Limb (tissue), 2 donors: Measurements from ENCODE around the gene TCHH.
A peak's percentile ranks its signal among the peaks of the same experiment; 100 is the strongest.
"Not testable (repeated sequence)": the region's sequence is repeated elsewhere in the genome, so short reads cannot be mapped to it uniquely, and the experiment has no call there.

Experiments used
- DNase-seq, 2 donors: peaks; one replicate each; pipeline ENCODE4 v3.0.0-alpha.2; 2016; ENCODE audit errors: extremely low spot score in 2 of 2

Gene TCHH, protein sequence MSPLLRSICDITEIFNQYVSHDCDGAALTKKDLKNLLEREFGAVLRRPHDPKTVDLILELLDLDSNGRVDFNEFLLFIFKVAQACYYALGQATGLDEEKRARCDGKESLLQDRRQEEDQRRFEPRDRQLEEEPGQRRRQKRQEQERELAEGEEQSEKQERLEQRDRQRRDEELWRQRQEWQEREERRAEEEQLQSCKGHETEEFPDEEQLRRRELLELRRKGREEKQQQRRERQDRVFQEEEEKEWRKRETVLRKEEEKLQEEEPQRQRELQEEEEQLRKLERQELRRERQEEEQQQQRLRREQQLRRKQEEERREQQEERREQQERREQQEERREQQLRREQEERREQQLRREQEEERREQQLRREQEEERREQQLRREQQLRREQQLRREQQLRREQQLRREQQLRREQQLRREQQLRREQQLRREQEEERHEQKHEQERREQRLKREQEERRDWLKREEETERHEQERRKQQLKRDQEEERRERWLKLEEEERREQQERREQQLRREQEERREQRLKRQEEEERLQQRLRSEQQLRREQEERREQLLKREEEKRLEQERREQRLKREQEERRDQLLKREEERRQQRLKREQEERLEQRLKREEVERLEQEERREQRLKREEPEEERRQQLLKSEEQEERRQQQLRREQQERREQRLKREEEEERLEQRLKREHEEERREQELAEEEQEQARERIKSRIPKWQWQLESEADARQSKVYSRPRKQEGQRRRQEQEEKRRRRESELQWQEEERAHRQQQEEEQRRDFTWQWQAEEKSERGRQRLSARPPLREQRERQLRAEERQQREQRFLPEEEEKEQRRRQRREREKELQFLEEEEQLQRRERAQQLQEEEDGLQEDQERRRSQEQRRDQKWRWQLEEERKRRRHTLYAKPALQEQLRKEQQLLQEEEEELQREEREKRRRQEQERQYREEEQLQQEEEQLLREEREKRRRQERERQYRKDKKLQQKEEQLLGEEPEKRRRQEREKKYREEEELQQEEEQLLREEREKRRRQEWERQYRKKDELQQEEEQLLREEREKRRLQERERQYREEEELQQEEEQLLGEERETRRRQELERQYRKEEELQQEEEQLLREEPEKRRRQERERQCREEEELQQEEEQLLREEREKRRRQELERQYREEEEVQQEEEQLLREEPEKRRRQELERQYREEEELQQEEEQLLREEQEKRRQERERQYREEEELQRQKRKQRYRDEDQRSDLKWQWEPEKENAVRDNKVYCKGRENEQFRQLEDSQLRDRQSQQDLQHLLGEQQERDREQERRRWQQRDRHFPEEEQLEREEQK (N-terminal part only)

DNA sequence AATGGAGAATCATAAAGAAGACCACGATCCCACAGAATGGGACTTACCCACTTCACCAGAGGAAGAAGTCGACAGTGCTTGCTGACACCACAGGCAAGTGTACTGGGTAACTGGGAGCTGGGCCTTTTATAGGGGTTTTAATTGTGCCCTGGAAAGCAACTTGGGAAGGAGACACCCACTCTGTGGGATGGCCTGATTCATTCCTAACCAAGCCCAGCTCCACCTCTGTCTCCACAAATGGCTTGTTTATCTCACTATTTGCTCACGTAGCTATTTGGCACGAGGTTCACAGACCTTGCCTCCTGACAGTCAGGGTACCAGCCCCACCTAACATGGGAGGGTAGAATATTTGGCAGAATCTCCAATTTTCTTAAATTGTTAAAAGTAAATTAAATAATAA lies at the start of gene TCHH:
TCHH (minus strand) TSS at position 101 of the 400 bp plus-strand sequence. CDS start 1,364 bp downstream, outside the sequence.
- DNase-seq = no peak

DNA sequence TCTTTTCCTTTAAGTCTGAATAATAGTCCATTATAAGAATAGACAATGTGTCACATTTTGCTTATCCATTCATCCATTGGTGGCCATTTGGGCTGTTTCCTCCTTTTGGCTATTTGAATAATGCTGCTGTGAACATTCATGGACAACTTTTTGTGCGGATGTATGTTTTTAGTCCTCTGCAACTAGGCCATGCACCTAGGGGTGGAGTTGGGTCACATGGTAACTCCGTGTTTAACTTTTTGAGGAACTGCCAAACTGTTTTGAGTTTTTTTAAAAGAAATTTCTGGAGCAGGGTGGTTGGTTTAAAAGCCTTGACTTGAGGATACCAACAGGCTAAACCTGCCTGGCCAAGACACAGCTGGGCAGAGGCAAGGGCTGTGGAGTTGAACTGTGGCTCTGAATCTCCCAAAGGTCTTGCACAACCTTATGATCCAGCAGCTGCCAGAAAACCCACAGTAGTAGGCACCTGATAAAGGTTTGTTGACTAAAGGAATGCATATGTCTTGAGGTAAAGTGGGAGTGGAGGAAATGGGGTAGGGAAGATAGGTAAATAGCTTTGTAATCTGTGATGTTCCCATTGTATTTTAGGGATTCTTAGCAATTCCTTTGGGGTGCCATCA lies 49.4 kb upstream of the TCHH start:
- DNase-seq = no peak

GRCh38 chr1:152162792-152163463 lies 47.7 kb upstream of the TCHH start:
- no peak for DNase-seq

GRCh38 chr1:152160576-152160975 lies 45.3 kb upstream of the TCHH start:
- no peak for DNase-seq

DNA sequence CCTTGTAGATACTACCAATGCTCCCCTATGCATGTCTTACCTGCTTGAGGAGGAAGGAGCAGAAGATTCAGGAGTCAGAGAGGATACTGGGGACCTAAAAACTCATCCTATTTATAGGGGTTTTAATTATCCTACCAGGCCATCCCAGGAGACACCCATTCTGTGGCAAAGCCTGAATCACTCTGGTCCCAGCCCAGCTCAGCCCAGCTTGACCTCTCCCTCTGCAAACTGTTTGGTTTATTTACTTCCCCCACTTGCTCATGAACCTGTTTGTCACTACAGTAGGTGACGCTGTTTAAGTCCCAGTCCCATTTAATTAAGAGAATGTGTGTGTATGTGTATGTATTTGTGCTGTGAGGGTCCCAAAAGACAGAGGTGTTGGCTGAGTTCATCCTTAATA lies 43.9 kb upstream of the TCHH start, which contains the start of gene RPTN:
RPTN (minus strand) TSS at position 85 of the 400 bp plus-strand sequence. CDS start 1,339 bp downstream, outside the sequence.
- no peak for DNase-seq

DNA sequence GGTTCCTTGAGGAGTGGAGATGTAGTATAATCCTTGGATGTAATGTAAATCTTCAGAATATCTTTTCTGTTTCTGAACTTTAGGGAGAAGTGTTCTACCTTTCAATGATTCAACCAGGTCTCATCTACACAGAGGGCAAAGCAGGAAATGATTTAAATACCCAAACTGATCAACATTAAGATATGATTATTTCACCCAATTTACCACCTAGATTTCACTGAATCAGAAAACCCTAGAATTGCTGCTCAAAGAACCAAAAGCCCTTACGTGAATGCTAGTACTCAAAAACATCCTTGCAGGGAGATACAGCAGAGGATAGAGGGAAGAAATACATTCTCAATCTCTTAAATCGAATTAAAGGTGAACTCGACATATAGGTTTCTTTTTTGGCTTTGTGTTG lies 38.8 kb upstream of the TCHH start:
- no peak for DNase-seq

GRCh38 chr1:152151646-152152045 lies 36.4 kb upstream of the TCHH start:
- no peak for DNase-seq

DNA sequence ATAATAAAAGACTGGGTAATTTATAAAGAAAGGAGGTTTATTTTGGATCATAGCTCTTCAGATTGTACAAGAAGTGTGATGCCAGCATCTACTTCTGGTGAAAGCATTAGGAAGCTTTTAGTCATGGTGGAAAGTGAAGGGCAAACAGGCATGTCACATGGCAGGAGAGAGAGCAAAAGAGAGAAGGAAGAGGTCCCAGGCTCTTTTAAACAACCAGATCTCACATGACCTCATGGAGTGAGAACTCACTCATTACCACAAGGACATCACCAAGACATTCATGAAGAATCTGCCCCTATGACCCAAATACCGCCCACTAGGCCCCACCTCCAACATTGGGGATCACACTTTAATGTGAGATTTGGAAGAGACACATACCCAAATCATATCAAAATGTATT lies 33.7 kb upstream of the TCHH start:
- DNase-seq = no peak

DNA sequence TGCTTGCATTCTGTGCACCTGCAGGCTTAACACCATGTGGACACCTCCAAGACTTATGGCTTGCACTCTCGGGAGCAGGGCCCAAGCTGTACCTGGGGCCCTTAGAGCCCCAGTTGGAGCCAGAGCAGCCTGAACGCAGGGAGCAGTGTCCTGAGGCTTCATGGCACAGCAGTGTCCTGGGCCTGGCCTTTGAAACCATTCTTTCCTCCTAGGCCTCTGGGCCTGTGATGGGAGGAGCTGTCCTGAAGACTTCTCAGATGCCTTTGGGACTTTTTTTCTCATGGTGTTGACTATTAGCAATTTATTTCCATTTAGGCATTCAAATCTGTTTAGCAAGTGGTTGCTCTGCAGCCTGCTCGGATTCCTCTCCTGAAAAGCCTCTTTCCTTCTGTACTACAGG lies 32.8 kb upstream of the TCHH start:
- no peak for DNase-seq

GRCh38 chr1:152145769-152146168 lies 30.5 kb upstream of the TCHH start:
- DNase-seq = no peak

DNA sequence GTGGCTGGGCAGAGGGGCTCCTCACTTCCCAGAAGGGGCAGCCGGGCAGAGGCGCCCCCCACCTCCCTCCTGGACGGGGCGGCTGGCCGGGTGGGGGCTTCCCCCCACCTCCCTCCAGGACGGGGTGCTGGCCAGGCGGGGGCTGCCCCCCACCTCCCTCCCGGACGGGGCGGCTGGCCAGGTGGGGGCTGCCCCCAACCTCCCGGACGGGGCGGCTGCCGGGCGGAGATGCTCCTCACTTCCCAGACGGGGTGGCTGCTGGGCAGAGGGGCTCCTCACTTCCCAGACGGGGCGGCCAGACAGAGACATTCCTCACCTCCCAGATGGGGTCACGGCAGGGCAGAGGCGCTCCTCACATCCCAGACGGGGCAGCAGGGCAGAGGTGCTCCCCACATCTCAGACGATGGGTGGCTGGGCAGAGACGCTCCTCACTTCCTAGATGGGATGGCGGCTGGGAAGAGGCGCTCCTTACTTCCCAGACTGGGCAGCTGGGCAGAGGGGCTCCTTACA lies 29.5 kb upstream of the TCHH start:
- not testable (repeated sequence) for DNase-seq

GRCh38 chr1:152143150-152143887 lies 28.1 kb upstream of the TCHH start:
- DNase-seq = no peak

DNA sequence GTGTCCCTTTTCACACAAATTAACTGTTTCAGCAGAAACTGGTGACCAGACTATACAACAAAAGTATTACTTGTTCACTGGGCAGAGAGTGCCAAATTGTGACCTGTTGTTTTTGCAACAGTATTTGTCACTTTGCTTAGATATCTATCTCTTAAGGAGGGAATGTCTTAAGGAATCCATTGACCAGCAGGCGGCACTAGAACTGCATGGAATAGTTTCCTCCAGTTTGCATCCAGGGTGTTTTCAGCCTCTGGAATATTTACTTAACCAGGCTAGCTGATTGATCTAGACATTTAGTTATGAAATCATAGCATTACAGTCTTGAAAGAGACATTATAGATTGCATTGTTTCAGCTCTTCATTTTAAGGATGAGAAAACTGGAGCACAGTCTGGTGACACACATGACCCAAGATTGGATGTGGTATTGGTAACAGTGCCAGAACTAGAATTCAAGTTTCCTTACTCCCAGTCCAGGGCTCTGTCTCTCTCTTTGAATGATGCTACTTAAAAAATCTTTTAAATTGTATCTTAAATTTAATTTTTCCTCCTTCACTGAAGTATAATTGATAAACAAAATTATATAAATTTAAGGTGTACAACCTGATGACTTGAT lies 26.8 kb upstream of the TCHH start:
- DNase-seq = peak; percentile 20 to 39

DNA sequence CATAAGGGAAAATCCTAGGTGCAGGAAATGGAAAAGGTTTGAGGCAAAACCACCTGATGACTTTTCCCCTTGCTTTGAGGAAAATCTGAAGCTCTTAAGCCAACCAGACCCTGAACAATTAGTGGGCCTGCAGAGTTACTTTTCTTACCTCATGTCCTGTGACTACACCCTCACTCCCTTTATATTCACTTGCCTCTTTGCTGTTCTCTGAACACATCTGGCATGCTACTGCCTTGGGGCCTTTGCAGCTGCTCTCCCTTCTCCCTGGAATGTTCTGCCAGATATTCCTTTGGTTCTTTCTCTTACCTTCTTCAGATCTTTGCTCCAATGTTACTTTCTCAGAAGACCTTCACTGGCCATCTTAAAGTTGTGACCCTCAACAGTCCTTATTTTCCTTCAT lies 22.0 kb upstream of the TCHH start:
- DNase-seq = no peak

DNA sequence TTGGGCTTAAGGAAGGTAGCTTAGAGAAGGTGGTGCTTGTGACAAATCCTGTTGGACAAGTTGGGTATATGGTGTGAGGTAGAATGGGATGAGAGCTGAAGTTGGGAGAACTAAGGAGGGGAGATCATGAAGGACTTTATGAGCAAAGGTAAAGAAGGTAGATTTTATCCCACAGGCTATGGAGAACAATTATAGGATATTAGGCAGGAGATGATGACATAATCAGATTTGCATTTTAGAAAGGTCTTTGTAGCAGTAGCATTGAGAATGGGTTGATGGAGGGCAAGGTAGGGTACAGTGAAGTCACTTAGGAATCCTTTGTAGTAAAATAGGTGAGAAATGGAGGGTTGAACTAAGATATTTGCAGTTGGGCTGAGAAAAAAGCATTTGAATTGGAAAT lies 14.9 kb upstream of the TCHH start:
- DNase-seq = no peak

GRCh38 chr1:152127673-152128072 lies 12.4 kb upstream of the TCHH start:
- DNase-seq = no peak

DNA sequence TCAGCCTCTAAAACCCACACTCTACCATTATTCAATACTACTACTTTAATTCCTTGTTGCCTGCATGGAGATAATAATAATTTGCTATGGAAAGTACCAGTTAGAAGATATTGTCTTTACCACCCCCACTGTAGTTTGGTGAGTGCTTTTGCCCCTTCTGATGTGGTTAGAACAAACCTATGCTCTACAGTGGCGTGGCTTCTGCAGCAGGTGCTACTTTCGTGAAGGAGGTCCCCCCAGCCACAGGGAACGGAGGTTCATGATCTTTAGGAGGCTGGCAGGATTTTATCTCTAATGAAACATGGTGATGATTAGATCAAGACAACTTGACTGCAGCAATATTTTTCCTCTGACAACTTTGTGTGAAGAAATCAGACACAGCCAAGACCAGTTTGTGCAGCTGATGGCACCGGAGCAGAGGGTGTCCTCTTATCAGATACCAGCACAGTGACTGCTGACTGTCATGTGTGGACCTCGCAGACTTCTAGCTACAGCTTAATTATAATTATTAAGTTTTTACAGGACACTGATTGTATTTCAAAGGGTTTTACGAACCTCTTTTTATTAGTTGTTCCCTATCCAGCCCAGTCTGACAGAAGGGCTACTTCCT lies 10.7 kb upstream of the TCHH start:
- no peak for DNase-seq

GRCh38 chr1:152118915-152119314 lies 3.7 kb upstream of the TCHH start:
- DNase-seq = no peak
